Activated CD4-positive, alpha-beta T cell treated with anti-CD3 and anti-CD28 coated beads, Interleukin-2, amount 50 U/mL, for 24 hours (primary cell): ENCODE results near the gene FANCC.

Source experiments
- DNase-seq, 2 donors: peaks; one replicate each; pipeline ENCODE4 v3.0.0-alpha.2; 2020; ENCODE audit warnings: low read depth in 1 of 2, low spot score in 1 of 2

Gene FANCC

DNA sequence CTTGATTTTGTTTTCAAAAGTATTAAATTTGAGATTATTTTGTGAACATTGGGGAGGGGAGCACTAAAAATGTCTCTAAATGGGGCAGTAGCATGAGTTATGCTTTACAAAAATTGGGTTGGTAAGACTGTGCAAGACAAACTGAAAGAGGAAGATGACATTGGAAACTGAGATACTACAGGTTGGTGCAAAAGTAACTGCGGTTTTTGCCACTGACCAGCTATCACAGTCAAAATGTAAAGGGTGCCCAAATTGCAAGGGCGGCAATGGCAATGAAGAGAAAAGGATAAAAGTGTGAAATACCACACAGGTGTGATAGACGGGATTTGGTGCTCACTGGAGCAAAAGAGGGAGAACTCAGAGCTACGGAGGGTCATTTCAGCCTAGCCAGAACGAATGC is 124.0 kb downstream of the FANCC start:
- DNase-seq: no peak

DNA sequence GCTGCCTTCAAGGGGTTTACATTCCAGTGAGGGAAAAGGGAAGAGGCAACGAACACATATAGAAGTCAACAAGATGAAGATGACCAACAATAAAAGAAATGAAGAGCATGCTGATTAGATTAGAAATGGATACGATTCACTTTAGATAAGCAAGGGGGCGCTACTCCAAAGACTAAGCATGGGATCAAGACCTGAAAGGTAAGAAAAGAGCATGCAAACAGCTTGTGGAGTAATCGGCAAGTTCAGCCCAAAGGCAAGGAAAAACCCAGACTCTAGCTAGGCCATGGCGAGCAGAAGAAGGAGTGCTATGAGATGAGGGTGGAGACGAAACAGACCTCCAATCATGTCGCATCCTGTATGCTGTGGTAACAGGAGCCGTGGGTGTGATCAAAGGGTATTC is 124.4 kb downstream of the FANCC start:
- no peak for DNase-seq

DNA sequence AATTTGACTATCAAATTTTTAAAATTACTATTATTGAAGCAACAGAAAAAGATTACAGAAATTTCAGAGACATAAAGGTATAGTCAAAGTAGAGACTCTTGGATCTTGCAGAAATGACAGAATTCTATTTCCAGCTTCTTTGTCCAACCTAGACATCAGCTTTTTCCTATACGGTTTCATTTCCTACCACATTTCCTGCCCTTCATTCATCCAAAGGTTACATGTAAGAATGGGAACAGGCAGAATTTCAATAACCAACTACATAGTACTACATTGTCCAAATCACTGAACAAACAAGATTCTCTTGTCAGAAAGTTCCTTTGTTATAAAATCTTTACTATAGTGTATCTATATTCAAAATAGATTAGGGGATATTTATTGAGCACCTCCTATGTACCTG is 124.9 kb downstream of the FANCC start:
- no peak for DNase-seq

DNA sequence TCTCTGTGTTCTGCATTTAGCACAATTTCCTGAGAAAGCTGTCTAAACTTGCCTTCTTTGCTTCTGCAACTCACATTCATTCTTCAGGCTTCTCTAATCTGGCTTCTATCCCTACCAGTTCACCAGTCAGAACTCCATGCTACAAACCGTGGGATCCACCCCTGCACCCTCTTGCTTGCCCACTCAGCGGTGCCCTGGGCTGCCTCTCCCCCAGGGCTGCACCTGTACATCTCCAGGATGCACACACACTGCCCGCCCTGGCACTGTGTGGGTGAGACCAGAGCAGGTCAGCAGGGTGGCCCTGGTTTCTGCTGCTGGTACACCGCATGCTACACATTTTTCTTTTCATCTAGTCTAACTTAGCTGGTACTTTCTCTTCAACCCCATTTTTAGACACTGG is 127.1 kb downstream of the FANCC start:
- no peak for DNase-seq

DNA sequence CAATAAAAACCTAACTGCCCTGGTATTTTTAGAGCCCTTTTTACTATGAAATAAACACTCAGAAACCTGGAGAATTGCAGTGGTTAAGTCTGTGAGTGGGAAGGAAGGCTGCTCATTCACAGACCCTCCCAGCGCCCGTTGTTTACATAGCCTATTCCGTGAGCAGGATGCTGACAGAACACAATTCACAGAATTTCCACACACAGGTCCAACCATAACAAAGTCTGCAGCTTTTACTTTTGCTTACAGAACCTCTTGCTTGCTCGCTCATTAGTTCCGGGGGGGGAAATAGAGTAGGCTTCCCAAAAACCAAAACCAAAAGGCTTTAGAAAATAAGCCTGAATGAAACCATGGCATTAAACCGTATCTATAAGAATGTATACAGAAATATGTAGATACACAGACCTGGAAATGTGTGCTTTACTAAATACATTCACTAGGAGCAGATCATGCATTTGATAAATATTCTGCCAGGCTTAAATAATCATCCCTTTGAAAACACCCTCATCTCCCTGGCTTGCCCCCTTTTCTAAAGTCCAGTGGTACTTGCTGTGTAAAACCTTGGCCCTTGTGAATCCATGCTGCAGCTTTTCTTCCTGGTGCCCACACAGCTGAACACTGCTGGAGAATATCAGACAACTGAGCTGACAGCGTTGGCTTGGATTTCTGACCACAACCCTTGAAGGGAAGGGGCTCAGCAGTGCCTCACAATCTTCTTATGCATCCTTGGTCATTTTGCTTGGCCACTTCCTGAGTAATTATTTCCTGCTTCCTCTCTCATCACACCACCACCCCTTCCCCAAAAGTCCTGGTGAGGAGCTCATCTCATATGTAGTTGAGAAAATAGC is 128.0 kb downstream of the FANCC start:
- DNase-seq: no peak

DNA sequence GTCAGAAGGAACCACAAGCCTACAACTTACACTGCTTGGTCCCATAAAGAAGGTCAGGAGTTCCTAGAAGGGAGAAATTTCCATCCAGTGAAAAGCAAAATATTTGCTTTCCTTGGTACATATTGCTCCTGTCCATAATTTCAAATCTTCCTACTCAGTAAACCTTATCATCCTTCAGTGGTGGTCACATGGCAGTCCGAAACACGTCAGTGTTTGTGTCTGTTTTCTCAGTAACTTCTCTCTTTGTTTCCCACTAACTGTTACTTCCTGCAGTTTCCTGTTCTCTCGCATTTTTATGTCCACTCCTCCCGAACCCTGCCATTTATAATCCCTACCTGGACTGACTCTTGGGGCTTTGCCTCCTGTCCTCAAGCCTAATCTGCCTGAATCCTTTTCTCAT is 129.1 kb downstream of the FANCC start:
- no peak for DNase-seq

DNA sequence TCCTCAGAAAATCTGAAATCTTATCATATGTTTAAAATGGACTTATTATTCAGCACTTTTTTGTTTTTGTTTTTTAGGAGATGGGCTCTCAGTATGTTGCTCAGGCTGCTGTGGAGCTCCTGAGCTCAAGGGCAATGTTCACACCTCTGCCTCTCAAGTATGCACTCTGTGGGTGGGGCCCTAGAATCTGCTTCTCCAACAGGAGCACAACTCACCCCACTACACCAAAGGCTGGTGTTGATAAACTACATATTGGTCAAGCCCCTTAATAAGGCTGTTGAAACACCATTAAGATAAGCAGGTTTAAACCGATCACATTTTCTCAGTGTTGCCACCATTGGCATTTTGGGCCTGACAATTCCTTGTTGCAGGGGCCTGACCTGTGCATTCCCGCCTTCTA is 131.6 kb downstream of the FANCC start:
- DNase-seq: no peak

DNA sequence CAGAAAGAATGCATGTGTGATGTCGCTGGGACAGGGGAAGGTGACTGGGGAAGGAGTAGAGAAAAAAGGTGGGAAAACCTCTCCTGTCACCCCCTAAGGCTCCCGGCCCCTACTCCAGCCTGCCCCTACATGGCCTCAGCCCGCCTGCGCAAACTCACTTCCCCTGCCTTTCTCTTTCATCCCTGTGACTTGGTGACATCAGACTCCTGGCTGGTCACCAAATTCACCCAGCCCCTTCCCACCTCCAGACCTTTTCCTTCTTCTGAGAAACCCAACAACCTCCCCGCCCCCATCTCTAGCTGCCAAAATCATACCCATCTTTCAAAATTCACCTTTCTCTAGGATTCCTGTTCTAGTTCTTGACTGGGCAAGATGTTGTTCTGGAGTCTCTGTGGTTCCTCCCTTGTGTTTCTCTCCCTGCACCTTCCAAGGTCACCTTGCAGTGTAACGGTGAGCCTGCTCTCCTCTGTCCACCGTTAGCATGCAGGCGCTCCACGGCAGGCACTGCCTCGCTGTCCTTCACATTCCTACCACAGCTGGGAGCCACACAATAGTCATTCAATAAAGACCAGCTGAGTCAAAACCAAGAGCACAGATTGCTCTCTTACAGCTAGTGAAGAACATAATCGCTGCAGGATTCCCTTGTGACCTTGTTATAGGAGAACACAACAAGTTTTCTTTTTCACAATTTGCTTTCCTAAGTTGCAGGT is 134.5 kb downstream of the FANCC start:
- no peak for DNase-seq

DNA sequence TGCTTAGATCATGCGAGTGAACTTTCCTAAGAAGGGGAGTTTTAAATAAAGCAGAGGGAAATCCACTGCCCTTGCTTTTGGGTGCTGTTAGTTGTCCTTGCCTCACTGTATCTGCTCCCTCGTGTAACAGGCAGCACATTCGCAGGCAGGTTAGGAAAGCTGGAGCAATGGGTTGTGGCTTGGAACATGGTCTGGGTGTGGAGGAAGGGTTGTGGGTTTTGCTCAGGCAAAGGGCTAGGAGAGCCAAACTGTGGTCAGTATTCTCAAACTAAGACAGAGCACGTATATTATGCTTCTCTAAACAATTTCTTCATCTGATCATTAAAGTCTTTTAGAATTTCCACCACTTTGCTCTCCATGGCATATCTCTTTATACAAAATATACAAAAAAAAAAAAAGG is 135.7 kb downstream of the FANCC start:
- DNase-seq: no peak

DNA sequence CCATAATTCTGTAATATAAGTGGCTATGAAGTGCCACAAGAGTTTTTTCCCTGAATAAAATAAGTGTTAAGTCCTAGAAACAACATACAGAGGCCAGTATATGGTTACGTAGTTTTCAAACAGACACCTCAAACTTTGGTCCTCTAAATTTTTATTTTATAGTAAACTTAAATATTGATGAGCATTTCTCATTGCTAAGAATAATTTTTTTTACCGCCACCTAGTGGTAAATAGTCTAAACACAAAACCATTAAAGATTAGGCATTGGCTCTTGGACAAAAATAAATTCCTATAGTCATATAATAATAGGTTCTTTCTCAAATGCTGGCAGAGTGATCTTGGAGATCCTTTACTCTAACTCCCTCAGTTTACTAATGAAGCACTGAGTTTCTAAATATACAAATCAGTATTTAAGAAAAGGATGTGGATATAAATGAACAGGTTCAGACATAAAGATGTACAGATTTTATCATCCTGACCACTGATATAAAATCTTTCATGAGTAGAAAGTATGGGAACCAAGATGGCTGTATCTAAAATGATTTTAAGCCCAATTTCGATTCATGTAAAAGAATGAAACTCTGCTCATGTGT is 136.2 kb downstream of the FANCC start:
- DNase-seq: no peak

DNA sequence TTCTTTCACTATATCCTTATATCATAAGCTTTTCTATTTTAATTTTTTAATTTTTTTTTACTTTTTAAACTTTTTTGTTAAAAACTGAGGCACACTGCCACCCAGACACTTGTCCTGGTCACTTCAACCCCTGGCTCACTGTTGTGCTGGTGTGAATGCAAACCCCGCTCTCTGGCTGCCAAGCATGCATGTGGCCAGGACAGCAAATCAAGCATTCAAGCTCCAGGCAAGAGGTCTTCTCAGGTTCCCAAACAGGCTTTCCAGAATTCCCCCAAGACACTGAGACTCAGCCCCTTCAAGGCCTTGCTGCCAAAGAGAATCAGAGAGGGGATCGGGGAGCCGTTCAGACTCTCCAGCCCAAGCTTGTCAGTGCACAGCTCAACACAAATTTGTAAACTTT is 139.9 kb downstream of the FANCC start:
- no peak for DNase-seq

DNA sequence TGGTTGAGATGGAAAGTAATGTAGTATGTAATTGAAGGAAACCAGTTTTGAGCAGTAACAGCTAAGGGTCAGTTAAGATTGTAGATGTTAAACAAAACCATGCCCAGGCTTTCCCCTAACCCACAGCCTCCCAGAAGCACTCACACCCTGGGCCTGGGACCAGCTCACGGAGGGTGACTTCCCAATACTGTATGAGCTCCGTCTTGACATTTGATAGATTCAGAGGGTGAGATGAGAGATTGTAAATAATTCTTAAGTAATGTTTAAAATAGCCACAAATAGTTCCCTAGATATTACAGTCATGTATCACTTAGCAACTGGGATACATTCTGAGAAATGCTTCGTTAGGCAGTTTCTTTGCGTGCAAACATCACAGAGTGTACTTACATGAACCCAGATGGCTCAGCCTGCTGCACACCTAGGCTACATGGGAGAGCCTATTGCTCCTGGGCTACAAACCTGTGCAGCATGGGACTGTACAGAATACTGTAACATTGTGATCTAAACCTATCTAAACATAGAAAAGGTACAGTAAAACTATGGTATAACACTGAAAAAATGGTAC is 140.7 kb downstream of the FANCC start:
- no peak for DNase-seq

DNA sequence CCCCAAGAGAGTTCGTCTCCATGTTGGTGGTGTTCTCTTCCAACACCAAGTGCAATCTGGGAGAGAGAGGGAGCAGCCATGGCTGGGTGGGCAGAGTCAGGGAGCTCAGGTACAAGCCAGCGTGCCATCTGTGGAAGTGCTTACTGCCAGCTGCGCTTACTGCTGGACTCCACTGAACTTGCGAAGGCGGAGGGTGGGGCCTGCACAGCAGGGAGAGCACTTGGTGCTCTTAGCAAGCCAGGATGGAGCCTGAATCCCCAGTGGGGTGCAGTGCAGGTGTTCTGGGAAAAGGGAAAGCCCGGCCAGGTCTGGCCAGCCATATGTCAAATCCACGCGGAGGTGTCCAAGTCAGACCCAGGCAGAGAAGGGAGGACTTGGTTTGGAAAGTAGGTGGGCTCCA is 142.0 kb downstream of the FANCC start:
- DNase-seq: no peak

DNA sequence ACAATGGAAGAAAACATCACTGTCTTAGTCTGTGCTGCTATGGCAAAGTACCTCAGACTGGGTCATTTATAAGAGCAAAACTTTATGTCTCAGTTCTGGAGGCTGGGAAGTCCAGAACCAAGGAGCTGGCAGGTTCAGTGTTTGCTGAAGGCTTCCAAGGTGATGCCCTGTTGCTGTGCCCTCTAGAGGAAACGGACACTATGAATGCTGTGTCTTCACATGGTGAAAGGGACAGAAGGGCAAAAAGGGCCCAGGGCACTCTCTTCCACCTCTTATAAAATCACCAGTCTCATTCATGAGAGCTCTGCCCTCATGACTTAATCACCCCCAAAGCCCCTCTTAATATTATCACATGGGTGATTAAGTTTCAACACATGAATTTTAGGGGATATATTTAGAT is 143.5 kb downstream of the FANCC start:
- DNase-seq: no peak

DNA sequence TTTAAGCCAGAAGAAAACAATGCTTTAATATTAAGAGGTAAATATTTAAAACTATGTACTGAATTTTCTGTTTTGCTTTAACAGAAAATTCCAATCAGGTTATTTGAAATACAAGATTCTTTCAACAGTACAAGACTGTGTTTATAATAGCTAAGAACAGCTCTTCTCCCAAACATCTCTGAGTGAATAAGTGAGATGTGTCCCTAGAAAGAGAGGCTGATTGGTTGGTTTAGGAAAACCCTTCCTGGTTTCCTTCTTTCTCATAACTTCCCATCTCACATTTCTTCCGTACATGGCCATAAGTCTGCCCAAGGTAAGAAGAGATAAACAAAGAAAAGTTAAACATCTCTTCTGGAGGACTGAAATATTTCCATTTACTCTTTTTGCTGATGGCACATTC is 145.9 kb downstream of the FANCC start:
- DNase-seq: no peak

DNA sequence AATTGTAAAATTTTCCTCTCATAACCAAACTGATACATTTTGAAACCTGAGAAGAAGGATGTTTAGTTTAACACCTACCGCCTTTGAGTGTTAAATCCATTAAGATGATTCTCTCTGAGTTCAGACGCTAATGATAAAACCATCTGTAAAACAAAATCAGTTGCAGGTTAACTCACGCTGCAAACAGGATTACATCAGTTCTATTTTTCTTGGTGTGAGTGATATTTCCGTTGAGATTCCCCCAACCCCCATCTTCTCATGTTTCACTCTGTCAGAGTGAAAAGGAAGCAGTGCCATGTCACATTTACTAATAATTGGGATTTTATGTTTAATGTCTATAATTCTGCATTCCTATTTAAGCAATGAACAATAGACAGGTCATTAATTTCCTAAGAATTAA is 146.5 kb downstream of the FANCC start:
- no peak for DNase-seq

DNA sequence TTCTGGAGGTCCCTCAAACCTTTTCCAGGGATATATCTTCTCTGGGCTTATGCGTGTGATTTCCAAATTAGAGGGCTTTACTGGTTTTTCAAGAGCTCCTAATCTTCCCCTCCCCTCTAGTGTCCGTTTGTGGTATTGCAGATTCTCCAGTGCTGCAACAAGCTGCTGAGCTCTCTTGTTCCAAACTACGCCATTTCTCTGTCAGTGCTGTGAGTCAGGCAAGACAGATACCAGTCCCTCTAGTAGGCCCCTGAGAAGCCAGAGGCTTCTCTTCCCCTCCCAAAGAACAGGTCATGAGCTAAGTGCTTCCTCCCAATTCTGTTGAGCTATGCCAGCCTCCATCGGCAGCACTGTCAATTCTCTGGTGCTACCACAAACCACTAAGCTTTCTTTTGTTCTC is 149.5 kb downstream of the FANCC start:
- peak; percentile 19 to 54 for DNase-seq

DNA sequence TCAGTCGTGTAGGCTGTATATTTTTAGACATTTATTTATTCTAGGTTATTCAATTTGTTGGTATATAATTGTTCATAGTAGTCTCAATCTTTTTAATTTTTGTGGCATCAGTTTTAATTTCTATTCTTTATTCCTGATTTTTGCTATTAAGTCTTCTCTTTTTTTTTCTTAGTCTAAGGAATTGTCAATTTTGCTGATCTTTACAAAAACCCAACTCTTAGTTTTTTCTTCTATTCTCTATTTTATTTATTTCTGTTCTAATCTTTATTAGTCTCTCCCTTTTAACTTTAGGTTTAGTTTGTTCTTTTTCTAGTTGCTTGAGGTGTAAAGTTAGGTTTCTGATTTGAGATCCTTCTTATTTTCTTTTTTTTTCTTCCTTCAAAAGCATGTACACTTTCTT is 152.5 kb downstream of the FANCC start:
- no peak for DNase-seq

DNA sequence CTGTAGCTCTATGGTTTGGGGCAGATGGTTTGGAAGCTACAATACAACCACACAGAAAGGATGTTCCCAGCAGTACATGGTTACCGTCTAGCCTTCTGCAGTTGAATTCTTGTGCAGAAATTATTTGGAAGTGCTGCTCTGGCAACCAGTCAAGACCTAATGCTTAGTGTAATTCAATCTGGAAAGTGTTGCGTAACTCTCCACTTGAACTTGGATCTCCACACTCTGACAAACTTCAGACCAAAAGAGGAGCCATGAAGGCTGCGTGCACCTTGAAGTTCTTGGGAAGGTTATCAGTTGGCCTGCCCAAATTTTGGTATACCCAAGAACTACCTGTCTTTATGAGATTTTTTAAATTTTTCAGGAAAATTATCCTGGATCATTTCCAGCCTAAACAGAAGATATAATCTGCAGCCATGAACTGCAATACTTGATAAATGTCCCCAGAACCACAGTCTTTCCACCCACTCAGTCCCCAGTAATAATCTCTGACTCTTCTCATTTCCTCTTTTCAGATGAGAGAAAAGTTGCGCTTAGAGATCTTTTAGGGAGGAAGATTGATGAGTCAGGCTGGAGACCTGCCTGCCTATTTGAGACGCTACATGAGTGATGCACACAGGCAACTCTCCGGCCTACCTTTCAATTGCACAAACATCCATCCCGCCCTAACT is 159.9 kb downstream of the FANCC start:
- no peak for DNase-seq

DNA sequence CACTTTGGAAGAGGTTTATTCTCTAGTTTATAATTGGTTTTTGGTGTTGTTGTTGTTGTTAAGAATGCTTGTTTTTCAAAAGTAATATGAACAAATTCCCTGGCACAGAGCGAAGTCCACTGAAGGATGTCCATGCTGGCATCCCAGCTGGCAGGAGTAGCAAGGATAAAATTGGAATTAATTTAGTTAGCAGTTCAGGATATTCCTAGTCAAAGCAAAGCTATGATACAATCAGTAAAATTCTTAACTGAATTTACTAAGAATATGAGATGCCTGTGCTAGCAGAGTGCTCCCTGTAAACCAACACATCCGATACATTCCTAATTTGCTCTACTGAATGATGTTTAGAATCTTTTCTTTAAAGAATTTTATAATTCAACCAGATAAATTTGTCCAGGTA is 161.4 kb downstream of the FANCC start:
- no peak for DNase-seq

DNA sequence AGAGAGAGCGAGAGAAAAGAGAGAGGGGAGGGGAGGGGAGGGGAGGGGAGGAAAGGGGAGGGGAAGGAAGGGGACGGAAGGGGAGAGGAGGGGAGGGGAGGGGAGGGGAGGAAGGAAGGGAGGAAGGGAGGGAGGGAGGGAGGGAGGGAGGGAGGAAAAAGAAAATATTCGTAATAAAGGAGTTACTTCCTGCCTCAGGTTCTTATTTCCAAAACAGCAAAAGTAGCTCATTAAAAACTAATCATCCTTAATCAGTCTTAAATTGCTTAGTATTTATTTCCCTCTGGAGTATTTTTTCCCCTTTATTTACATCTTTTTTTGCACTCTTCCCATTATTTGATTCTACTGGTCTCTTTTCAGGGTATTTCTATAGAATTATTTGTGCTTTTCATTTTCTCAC is 162.3 kb downstream of the FANCC start:
- no peak for DNase-seq

DNA sequence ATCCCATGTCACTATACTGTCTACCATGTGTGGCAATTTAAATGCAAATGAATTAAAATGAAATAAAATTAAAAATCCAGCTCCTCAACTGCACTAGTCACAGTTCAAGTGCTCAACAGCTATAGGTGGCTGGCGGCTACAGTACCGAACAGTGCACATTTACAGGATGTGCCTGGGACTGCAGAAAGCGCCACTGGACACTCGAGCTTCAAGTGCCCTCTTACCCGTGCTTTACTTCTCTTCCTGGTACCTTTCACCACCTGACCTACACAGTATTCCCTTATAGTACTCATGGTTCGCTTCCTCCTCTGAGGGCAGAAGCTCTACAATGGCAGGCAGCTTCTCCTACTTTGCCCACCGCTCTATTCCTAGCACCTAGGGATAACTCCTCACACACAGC is 166.6 kb downstream of the FANCC start:
- DNase-seq: no peak
